ENCODE measurements around the gene TSHZ2.

DNA sequence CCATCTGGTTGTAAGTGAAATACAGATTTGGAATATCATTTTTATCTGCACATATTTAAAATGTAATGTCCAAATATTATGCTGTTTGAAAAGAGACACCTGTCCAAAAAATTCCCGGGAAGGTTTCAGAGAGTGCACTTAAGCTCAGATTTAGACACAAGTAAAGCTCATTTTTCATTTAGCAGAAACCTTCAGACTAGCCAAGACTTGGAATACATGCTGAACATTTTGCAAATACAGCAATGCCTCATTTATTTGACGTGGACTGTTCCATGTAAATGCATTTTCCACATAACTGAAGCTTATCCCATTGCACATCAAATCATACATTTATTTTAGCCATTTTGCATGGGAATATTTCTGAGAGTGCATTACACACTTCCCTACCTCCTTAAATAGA is 340.8 kb downstream of the TSHZ2 start:
- no peak for TF ChIP-seq GATA2 (IDR thresholded peaks at IDR 0.05; ENCODE audit: low read depth, low read length)
- no peak for TF ChIP-seq GATA3 (IDR thresholded peaks at IDR 0.05; ENCODE audit: low read depth, low read length)
